KG1 (cell line): ENCODE data around the gene EPB41L3.
"Not testable (repeated sequence)": the region's sequence is repeated elsewhere in the genome, so short reads cannot be mapped to it uniquely, and the experiment has no call there.

Experiments used
- DNase-seq: peaks from one replicate; lab custom pipeline; 2025; lab: John Stamatoyannopoulos, UW

The EPB41L3 gene

GRCh38 chr18:5496305-5496704 is 47.5 kb downstream of the EPB41L3 start:
- DNase-seq, result no peak

GRCh38 chr18:5490753-5491480 is 52.9 kb downstream of the EPB41L3 start:
- DNase-seq, result no peak

- DNase-seq, result no peak
Observed at GRCh38 chr18:5488844-5489243, 55.0 kb downstream of the EPB41L3 start.

DNA sequence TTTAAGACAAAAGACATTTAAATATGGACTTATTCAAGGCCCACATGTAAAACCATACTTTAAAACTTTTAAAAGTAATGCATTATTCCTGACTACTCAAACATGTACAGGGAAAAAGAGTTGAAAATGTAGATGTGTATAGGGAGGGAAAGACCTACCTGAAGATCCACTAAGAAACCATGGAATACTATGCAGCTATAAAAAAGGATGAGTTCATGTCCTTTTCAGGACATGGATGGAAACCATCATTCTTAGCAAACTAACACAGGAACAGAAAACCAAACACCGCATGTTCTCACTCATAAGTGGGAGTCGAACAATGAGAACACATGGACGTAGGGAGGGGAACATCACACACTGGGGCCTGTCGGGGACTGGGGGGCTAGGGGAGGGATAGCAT is 55.8 kb downstream of the EPB41L3 start:
- DNase-seq, result not testable (repeated sequence)

GRCh38 chr18:5484526-5484925 is 59.3 kb downstream of the EPB41L3 start:
- DNase-seq, result no peak

- DNase-seq, result no peak
Observed at GRCh38 chr18:5481621-5482020, 62.2 kb downstream of the EPB41L3 start.

DNA sequence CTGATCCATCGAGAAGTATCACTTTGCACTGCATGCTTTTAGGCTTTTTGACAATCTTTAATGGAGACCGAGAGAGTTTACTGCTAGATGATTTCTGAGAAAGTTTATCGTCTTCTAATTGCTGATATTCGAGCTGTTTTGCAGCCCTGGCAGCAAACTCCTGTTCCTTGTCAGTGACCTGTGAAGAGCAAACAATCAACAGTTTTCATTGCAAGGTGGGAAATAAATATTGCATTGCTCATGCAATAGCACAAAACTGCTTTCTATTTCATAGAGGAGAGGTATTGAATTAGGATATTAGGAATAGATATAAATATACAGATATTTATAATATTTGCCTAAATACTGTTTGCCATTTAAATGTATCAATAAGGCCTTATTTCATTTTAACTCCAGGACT is 65.5 kb downstream of the EPB41L3 start:
- no peak for DNase-seq

DNA sequence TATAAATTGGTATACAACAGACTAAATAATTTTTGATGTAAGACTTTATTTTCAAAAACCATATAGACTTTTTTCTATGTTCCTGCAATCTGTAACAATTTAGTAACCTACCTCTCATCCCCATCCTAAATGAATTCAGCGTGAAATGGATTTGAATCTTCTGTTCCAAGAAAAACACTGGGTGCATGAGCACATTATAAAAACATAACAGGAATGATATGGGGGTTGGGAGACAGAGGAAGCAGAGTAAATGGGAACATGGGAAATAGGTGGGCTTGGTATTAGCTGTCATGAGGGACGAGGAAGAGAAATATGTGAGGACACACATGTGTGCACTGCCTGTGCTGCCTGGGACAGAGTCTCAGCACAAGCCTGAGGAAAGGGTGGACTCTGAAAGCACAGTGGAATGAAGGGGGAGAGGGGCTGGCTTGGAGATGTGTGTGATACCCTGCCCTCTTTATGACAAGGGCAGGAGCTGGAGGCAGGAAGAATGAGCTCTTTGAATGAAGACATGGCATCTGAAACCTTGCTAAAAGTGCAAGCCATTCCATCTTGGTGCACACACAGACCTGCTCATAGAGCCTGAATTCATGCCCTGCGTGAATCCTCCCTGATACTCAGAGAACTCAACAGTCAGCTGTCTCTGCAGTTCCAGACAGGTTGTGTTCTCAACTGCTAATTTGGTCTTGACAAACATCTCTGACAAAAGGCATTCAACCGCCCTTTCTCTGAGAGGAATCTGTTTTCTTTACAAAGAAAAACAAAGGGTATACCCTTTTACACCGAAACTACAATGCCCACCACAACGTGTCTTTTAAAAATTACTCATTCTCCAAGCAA is 66.6 kb downstream of the EPB41L3 start:
- DNase-seq, result no peak

GRCh38 chr18:5475267-5475666 is 68.5 kb downstream of the EPB41L3 start:
- DNase-seq, result no peak

- no peak for DNase-seq
Observed at GRCh38 chr18:5469340-5469739, 74.5 kb downstream of the EPB41L3 start.

DNA sequence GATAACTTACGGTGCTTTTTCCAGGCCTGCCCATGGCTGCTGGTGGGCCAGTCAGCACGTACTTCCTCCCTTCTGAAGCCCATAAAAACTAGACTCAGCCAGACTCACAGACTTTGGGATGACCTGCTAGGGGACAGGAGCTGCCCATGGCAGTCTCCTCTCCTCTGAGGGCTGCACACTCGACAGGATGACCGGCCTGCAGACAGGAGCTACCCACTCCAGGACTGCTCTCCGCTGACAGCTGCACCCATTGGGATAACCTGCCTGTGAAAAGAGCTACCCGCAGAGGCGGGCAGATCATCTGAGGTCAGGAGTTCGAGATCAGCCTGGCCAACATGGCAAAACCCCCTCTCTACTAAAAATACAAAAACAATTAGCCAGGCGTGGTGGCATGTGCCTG is 75.4 kb downstream of the EPB41L3 start:
- no peak for DNase-seq

DNA sequence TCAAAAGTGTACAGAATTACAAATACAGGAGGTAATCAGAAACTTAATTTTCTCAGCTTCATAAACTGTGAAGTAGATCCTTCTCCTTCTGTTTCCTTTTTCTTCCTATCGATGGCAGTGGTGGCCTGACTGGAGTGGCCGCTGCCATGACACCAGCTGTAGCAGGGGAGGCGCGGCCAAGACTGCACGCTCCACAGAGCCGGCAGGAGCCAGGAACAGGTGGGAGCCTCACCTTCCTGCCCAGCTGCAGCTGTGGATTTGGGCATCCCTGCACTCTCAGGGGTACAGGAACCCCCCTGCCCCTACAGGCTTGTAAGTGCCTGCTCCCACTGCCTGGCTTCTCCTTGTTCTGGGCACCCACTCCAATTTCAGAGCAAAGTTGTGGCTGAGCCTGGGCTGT is 76.1 kb downstream of the EPB41L3 start:
- no peak for DNase-seq

DNA sequence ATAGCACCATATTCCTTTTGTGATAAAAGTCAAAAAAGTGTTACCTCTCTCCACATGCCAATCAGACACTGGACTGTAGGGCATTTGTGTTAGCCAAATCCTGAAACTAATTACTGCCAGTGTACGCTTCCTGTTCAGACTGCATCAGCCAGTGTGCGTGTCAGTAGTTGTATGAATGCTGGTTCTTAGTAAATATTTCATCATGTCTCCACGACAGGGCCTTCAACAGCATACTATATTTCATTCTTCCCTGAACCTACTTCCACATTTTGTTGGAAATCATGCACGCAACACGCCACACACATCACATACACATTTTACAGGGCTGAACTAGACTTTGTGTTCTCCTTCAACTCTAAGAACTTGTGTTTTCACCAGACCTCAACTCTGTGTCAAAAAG is 77.5 kb downstream of the EPB41L3 start:
- no peak for DNase-seq

GRCh38 chr18:5464251-5464650 is 79.5 kb downstream of the EPB41L3 start:
- DNase-seq, result no peak

GRCh38 chr18:5463831-5464230 is 80.0 kb downstream of the EPB41L3 start:
- DNase-seq, result no peak

GRCh38 chr18:5463390-5463789 is 80.4 kb downstream of the EPB41L3 start:
- no peak for DNase-seq

GRCh38 chr18:5462227-5462626 is 81.6 kb downstream of the EPB41L3 start:
- DNase-seq, result no peak

DNA sequence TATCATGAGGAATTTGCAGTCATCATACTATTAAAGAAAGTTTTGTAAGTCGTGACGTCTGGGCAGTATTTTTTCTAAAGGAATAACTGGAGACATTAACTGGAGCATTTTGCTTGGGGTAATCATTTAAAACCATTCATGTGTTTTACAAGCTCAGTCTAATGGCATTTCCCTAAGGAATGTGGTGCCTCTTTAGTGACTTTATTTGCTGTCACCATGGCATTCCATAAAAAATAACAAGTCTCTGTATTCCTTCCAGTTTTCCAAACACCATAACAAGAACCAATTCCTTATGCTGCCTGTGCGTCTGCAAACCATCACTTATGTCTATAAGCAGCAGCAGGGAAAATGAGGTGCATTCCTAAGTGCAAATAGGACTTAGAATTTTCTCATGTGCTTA is 82.8 kb downstream of the EPB41L3 start:
- no peak for DNase-seq

DNA sequence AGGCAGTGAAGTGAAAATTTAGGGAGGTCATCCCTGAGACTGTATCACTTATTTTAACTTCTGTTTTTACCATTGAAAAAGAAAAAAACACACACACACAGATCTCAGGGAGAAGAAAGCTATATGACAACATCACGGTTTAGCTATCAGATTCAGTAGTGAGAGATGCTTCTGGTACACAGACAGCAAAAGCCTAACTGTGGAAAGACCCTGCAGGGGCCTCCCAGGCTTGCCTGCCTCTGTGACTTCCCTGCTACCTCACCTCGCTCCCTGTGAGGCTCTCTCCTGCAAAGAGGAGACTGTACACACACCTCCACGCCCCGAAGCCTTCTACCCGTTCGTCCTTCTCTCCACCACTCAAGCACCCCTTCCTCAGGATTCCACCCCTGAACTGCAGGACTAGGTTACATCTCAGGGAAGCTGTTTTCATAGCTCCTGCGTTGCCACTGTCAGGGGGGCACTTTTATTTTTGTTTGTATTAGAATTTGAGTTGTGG is 86.3 kb downstream of the EPB41L3 start:
- DNase-seq, result no peak

GRCh38 chr18:5456577-5457461 is 87.0 kb downstream of the EPB41L3 start:
- no peak for DNase-seq

- DNase-seq, result no peak
Observed at GRCh38 chr18:5455674-5456073, 88.1 kb downstream of the EPB41L3 start.

DNA sequence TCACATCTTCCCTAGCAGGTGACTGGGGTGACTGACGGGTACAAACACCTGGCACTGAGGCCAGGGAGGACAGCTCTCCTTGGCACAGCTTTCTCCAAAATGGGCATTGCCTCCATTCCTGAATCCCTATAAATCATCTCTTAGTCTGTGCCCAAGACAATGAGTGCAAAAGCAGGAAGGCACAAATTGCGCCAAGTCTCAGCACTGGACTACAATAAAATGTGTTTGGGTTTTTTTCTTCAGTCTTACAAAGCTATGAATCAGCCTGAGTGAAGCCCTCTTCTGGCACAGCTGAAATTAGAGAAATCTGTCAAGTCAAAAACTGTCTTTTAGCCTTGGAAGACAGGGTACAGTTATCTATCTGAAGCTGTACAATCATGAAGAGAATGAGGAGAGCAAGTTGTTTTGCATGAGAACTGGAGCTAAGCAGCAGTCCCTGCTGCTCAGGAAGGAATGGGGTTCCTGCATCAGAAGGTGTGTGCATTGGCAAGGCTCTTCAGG is 90.8 kb downstream of the EPB41L3 start:
- no peak for DNase-seq
